MM.1S (cell line): ENCODE data around the gene MTTP.

Experiments used
- CTCF ChIP-seq: fragments of 300-600 bp; sonication (generic); IDR thresholded peaks from 2 replicates; pipeline ENCODE4 v1.5.1; 2016; ENCODE audit warnings: antibody characterized with exemption, low read length, mixed read lengths
- EZH2 ChIP-seq: fragments of 300-600 bp; sonication (generic); optimal IDR thresholded peaks from 2 replicates; pipeline ENCODE3; 2017; ENCODE audit warnings: low read depth, mild to moderate bottlenecking, antibody characterized with exemption, low read length, mixed read lengths
- EZH2phosphoT487 ChIP-seq: fragments of 300-600 bp; sonication (generic); IDR thresholded peaks from 2 replicates; pipeline ENCODE4 v1.6.1; 2018; ENCODE audit warnings: antibody characterized with exemption, low read length

DNA sequence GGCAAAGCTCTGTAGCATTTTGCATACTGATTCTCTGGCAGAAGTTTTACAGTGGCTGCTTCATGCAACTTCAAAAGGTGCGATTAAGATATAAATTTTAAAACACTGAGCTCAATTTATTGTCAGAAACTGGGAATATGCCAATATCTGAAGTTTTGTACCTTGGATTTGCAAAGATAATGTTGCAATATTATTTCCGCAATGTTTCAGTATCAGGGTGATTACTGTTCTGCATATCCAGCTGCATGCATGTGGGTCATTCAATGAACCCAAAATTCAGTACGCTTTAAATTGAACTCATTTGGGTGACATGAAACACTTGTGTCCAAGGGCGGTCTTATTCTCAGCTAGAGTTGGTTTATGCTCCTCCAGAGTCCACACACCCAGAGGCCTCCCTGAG, 37.0 kb upstream of the MTTP start:
- TF ChIP-seq CTCF (no peak), EZH2 (no peak), EZH2phosphoT487 (no peak)
